ENCODE results near the gene MYLK.

DNA sequence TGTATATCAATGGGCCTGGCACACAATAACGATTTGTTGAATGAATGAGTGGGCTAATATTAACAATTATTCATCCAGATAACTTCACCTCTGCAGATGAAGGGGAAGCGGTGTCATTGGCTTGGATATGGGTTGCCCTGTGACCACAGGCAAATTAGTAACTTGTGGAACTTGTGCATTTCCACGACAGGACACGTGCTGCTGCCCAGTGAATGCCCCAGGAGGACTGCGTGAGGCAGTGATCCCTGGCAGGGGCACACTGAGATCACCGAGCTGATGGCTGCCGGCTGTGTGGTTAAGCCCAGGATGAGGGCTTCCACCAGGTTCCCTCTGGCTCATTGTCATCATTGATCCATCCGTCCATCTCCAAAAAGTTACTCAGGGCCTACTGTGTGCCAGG, 215.2 kb downstream of the MYLK start:
- TF ChIP-seq TAF1 (IDR thresholded peaks at IDR 0.05; ENCODE audit: borderline replicate concordance, insufficient read depth, low read length) (no peak), POLR2AphosphoS5 (IDR thresholded peaks at IDR 0.05; ENCODE audit: low read depth, low read length) (no peak)

Data from PFSK-1 (cell line).